Measurements from ENCODE around the gene C10orf95.

C10orf95 gene

DNA sequence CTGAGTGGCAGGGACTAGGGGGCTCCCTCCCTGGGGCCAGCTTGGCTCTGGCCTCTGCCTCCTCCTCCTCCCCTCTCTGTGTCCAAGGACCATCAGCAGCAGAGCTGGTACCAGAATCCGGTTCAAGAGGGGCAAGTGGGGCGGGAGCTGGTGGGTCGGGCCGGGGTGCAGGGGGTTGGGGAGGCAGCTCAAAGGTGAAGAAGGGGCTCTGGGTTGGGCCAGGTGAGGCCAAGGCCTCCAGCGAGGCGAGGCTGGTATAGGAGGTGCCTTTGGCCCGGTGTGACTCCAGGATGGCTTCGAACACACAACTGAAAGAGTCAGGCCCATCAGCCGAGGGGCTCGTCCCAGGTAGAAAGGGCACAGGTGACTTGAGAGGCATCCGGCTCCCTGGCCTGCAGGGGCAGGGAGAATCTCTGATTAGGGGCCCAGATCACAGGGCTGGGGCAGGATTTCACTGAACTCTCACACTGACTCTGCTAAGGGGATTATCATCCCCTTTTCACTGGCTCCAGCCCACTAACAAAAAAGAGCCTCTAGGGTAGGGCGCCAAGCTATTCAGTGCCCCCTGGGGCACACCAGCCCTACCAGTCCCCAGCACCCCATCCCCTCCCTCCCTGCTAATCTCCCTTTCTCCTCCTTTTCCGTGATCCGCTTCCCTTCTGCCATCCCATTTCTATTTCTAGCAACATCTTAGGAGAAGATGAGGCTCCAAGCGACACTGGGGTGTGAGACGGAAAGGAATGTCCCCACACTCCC is 37.4 kb downstream of the C10orf95 start:
- Histone ChIP-seq H3K9me2 (replicated peaks; ENCODE audit: low read depth, low read length) (no peaks in the 10 kb centered on the region), H4K20me1 (ENCODE audit: insufficient read depth, low read length, poor library complexity, severe bottlenecking) (no peaks in the 10 kb centered on the region), H3K4me3 (ENCODE audit: low read length, poor library complexity, severe bottlenecking) (no peak overlapping the region), H3K9me3 (ENCODE audit: insufficient read depth, low read depth, low read length) (no peaks in the 10 kb centered on the region), H3K36me3 (ENCODE audit: insufficient read depth, low read length) (no peaks in the 10 kb centered on the region), H3F3A (ENCODE audit: low read depth) (no peaks in the 10 kb centered on the region), H2AFZ (ENCODE audit: low read length) (no peak overlapping the region), H3K9ac (ENCODE audit: low read depth, low read length, poor library complexity, severe bottlenecking) (no peak overlapping the region), H3K79me2 (ENCODE audit: insufficient read depth, low read length) (no peaks in the 10 kb centered on the region), H3K4me1 (ENCODE audit: insufficient read depth, low read length, poor library complexity, severe bottlenecking) (no peaks in the 10 kb centered on the region), H3K4me2 (ENCODE audit: low read depth, low read length, poor library complexity, severe bottlenecking) (no peak overlapping the region), H3K27me3 (ENCODE audit: insufficient read depth, low read length, poor library complexity, severe bottlenecking) (peaks cover 22% of the 10 kb centered on the region)
- TF ChIP-seq CTCF (conservative IDR thresholded peaks at IDR 0.05; ENCODE audit: low read length) (no peak), EZH2phosphoT487 (IDR thresholded peaks at IDR 0.05; ENCODE audit: borderline replicate concordance) (no peak)

DNA sequence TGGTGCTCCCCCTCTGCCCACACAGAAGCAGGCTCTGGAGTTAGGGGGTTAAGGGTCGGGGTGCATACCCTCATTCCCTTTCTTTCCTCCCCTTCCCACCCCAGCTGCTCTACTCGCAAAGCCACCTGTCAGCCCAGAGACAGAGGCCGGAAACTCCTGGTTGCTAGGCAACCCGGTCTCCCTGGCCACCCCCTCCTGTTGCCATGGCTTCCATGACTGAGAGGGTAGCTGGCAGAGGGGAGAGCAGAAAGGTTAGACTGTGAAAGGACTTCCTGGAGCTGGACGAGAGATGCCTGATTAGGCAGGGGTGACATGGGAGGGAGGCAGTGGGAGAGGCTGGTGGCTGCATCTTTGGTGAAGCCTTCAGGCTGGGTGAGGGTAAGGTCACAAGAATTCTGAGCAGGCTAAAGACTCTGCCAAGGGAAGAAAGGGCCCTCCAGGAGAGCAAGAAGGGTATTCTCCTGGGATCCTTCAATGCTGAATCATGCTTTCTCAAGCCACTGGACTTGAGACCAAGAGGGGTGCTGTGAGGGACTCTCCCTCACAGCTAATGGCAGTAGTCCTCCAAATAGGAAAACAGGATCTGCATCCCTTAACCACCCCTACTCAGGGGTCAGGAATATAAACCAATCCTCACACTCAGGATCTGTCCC is 38.2 kb downstream of the C10orf95 start:
- Histone ChIP-seq H3K4me2 (ENCODE audit: low read depth, low read length, poor library complexity, severe bottlenecking) (no peak overlapping the region), H3K4me1 (ENCODE audit: insufficient read depth, low read length, poor library complexity, severe bottlenecking) (no peaks in the 10 kb centered on the region)
- no peak for TF ChIP-seq EZH2phosphoT487 (IDR thresholded peaks at IDR 0.05; ENCODE audit: borderline replicate concordance)
- TF ChIP-seq CTCF (conservative IDR thresholded peaks at IDR 0.05; ENCODE audit: low read length): no peak

GRCh38 chr10:102412293-102412692 is 39.0 kb downstream of the C10orf95 start:
- Histone ChIP-seq H3K4me1 (ENCODE audit: insufficient read depth, low read length, poor library complexity, severe bottlenecking) (no peaks in the 10 kb centered on the region), H3K79me2 (ENCODE audit: insufficient read depth, low read length) (no peaks in the 10 kb centered on the region), H2AFZ (ENCODE audit: low read length) (no peak overlapping the region), H3K4me2 (ENCODE audit: low read depth, low read length, poor library complexity, severe bottlenecking) (no peak overlapping the region), H3K36me3 (ENCODE audit: insufficient read depth, low read length) (no peaks in the 10 kb centered on the region), H3K4me3 (ENCODE audit: low read length, poor library complexity, severe bottlenecking) (no peak overlapping the region), H3K9me3 (ENCODE audit: insufficient read depth, low read depth, low read length) (no peaks in the 10 kb centered on the region), H3K9ac (ENCODE audit: low read depth, low read length, poor library complexity, severe bottlenecking) (no peak overlapping the region), H3F3A (ENCODE audit: low read depth) (no peaks in the 10 kb centered on the region), H3K9me2 (replicated peaks; ENCODE audit: low read depth, low read length) (no peaks in the 10 kb centered on the region), H4K20me1 (ENCODE audit: insufficient read depth, low read length, poor library complexity, severe bottlenecking) (no peaks in the 10 kb centered on the region), H3K27me3 (ENCODE audit: insufficient read depth, low read length, poor library complexity, severe bottlenecking) (peaks cover 25% of the 10 kb centered on the region)
- TF ChIP-seq CTCF (conservative IDR thresholded peaks at IDR 0.05; ENCODE audit: low read length) (no peak), EZH2phosphoT487 (IDR thresholded peaks at IDR 0.05; ENCODE audit: borderline replicate concordance) (no peak)

More for the DNA sequence above, 38.2 kb downstream of the C10orf95 start:
- Histone ChIP-seq H3K36me3 (ENCODE audit: insufficient read depth, low read length) (no peaks in the 10 kb centered on the region), H3K9me3 (ENCODE audit: insufficient read depth, low read depth, low read length) (no peaks in the 10 kb centered on the region), H3K27me3 (ENCODE audit: insufficient read depth, low read length, poor library complexity, severe bottlenecking) (peaks cover 25% of the 10 kb centered on the region), H3K79me2 (ENCODE audit: insufficient read depth, low read length) (no peaks in the 10 kb centered on the region), H2AFZ (ENCODE audit: low read length) (no peak overlapping the region), H3K9ac (ENCODE audit: low read depth, low read length, poor library complexity, severe bottlenecking) (no peak overlapping the region), H3F3A (ENCODE audit: low read depth) (no peaks in the 10 kb centered on the region), H3K4me3 (ENCODE audit: low read length, poor library complexity, severe bottlenecking) (no peak overlapping the region), H3K9me2 (replicated peaks; ENCODE audit: low read depth, low read length) (no peaks in the 10 kb centered on the region), H4K20me1 (ENCODE audit: insufficient read depth, low read length, poor library complexity, severe bottlenecking) (no peaks in the 10 kb centered on the region)
